HepG2 (cell line): ENCODE results near the gene B4GALT5. TPM values are rescaled to one million over a fixed set of nuclear protein-coding genes. Genes with fewer than 3 reads are reported as not detected.

Experiments used
- GFI1 ChIP-seq: sonication (generic); formaldehyde crosslinking; IDR thresholded peaks from 2 replicates; pipeline ENCODE4 v1.5.0; 2020; ENCODE audit warnings: missing genetic modification reagents, mild to moderate bottlenecking, borderline replicate concordance
- HNRNPUL1 ChIP-seq: fragments of 200-400 bp; formaldehyde crosslinking; IDR thresholded peaks from 2 replicates; pipeline ENCODE4 v1.6.1; 2017; ENCODE audit warnings: low read depth, mild to moderate bottlenecking, low read length, moderate library complexity
- NFAT5 ChIP-seq: sonication (generic); formaldehyde crosslinking; IDR thresholded peaks from 2 replicates; pipeline ENCODE4 v1.4.0; 2020; ENCODE audit warnings: missing genetic modification reagents
- PAX8 ChIP-seq: sonication (generic); formaldehyde crosslinking; IDR thresholded peaks from 2 replicates; pipeline ENCODE4 v1.8.0; 2022; ENCODE audit warnings: mild to moderate bottlenecking, missing genetic modification reagents, borderline replicate concordance
- PHF20 ChIP-seq: sonication (generic); formaldehyde crosslinking; IDR thresholded peaks from 2 replicates; pipeline ENCODE4 v1.5.0; 2020; ENCODE audit warnings: mild to moderate bottlenecking, missing genetic modification reagents
- PLSCR1 ChIP-seq: sonication (generic); formaldehyde crosslinking; IDR thresholded peaks from 2 replicates; pipeline ENCODE4 v1.5.0; 2020; ENCODE audit warnings: missing genetic modification reagents, mild to moderate bottlenecking, borderline replicate concordance
- SRF ChIP-seq: IDR thresholded peaks from 2 replicates; pipeline ENCODE4 v1.6.1; 2011; ENCODE audit warnings: mild to moderate bottlenecking, low read depth, low read length, moderate library complexity
- SRSF1 ChIP-seq: fragments of 200-400 bp; formaldehyde crosslinking; optimal IDR thresholded peaks from 2 replicates; pipeline ENCODE3; 2017; ENCODE audit warnings: mild to moderate bottlenecking, low read depth, low read length, moderate library complexity
- TEAD2 ChIP-seq: sonication (generic); formaldehyde crosslinking; IDR thresholded peaks from 2 replicates; pipeline ENCODE4 v1.9.0; 2021; ENCODE audit warnings: missing genetic modification reagents
- THAP9 ChIP-seq: sonication (generic); formaldehyde crosslinking; IDR thresholded peaks from 2 replicates; pipeline ENCODE4; 2020; ENCODE audit warnings: missing genetic modification reagents, mild to moderate bottlenecking, borderline replicate concordance
- ZBTB3 ChIP-seq: sonication (generic); formaldehyde crosslinking; IDR thresholded peaks from 2 replicates; pipeline ENCODE4 v1.4.0; 2020; ENCODE audit warnings: low read depth, mild to moderate bottlenecking, moderate library complexity, missing genetic modification reagents, borderline replicate concordance
- ZNF160 ChIP-seq: sonication (generic); formaldehyde crosslinking; IDR thresholded peaks from 2 replicates; pipeline ENCODE4 v1.8.0; 2022; ENCODE audit warnings: mild to moderate bottlenecking, inconsistent platforms, missing genetic modification reagents
- ZNF251 ChIP-seq: sonication (generic); formaldehyde crosslinking; IDR thresholded peaks from 2 replicates; pipeline ENCODE4 v1.9.0; 2021; ENCODE audit warnings: mild to moderate bottlenecking, missing genetic modification reagents
- ZNF33A ChIP-seq: sonication (generic); formaldehyde crosslinking; IDR thresholded peaks from 2 replicates; pipeline ENCODE4 v1.5.1; 2020; ENCODE audit warnings: missing genetic modification reagents, mild to moderate bottlenecking, moderate library complexity, borderline replicate concordance
- ZNF382 ChIP-seq: sonication (generic); formaldehyde crosslinking; IDR thresholded peaks from 2 replicates; pipeline ENCODE4 v1.5.0; 2020; ENCODE audit warnings: missing genetic modification reagents, mild to moderate bottlenecking, borderline replicate concordance
- ZNF543 ChIP-seq: sonication (generic); formaldehyde crosslinking; IDR thresholded peaks from 2 replicates; pipeline ENCODE4 v1.4.0; 2020; ENCODE audit warnings: mild to moderate bottlenecking, missing genetic modification reagents
- ZNF784 ChIP-seq: sonication (generic); formaldehyde crosslinking; IDR thresholded peaks from 2 replicates; pipeline ENCODE4 v1.5.1; 2020; ENCODE audit warnings: missing genetic modification reagents, mild to moderate bottlenecking, borderline replicate concordance
- ZNF839 ChIP-seq: sonication (generic); formaldehyde crosslinking; IDR thresholded peaks from 2 replicates; pipeline ENCODE4 v1.4.0; 2020; ENCODE audit warnings: missing genetic modification reagents, mild to moderate bottlenecking, borderline replicate concordance
- polyA plus RNA-seq, 8 experiments: library from polyadenylated mRNA; depleted of rRNA in 3 of 8; stranded (reverse) in 7 of 8; unstranded in 1 of 8; fragments of >200 nt; fragmentation: Illumina TruSeq in 4 of 8; extraction: Trizol in 4 of 8; gene quantifications; 2 replicates each; pipeline versions ENCODE4 v1.2.1 to v1.2.3, GENCODE V29; 2011 to 2016; ENCODE audit warnings: low read depth in 4 of 8, missing spikeins in 1 of 8, mixed read lengths in 1 of 8; ENCODE audit not compliant: insufficient read depth in 1 of 8
- total RNA-seq, 5 experiments: library from RNA; depleted of rRNA; stranded (reverse); fragments of >200 nt; fragmentation: Illumina TruSeq; extraction: Trizol; gene quantifications; 2 replicates each; pipeline ENCODE4 v1.2.3, GENCODE V29; 2016; ENCODE audit warnings: low read depth in 1 of 5

The B4GALT5 gene
- total and polyA plus RNA-seq, 2 of the 13 experiments (the other 11 are each of a cell fraction or from before 2014, with no cell fraction given), result 27.3 to 30.9 TPM

GRCh38 chr20:49674383-49675352 lies 39.0 kb downstream of the B4GALT5 start (continued):
- no peak for TF ChIP-seq PAX8 (CRISPR knock-in tag)
- TF ChIP-seq NFAT5, result no peak
- TF ChIP-seq ZNF382 (CRISPR knock-in tag), result no peak
- TF ChIP-seq TEAD2 (CRISPR knock-in tag), result no peak
- no peak for TF ChIP-seq PHF20 (CRISPR knock-in tag)
- TF ChIP-seq PLSCR1 (CRISPR knock-in tag), result no peak
- TF ChIP-seq ZNF160 (CRISPR knock-in tag), result no peak
- TF ChIP-seq SRF, result no peak
- TF ChIP-seq GFI1 (CRISPR knock-in tag), result 0 out of 2 replicates have a peak, but pooled peaks have one; percentile 30
- TF ChIP-seq ZBTB3 (CRISPR knock-in tag), result no peak
- no peak for TF ChIP-seq THAP9 (CRISPR knock-in tag)
- TF ChIP-seq ZNF33A (CRISPR knock-in tag), result 0 out of 2 replicates have a peak, but pooled peaks have one; percentile 73
- no peak for TF ChIP-seq ZNF839
- TF ChIP-seq ZNF784, result no peak
- TF ChIP-seq ZNF543, result 0 out of 2 replicates have a peak, but pooled peaks have one; percentile 47
- TF ChIP-seq ZNF251 (CRISPR knock-in tag), result no peak
- TF ChIP-seq HNRNPUL1, result no peak
- no peak for TF ChIP-seq SRSF1
